Nephron progenitor cell (in vitro differentiated cells): ENCODE results near the gene PDE4B.
"Not testable (repeated sequence)": the region's sequence is repeated elsewhere in the genome, so short reads cannot be mapped to it uniquely, and the experiment has no call there.

Experiments used
- DNase-seq: peaks from one replicate; pipeline ENCODE4 v3.0.0; 2021
- H3K27ac Mint-ChIP-seq: 2 replicates; pipeline ENCODE4 v1.8.0; 2021; ENCODE audit warnings: mild to moderate bottlenecking, moderate library complexity, mixed read lengths
- H3K27me3 Mint-ChIP-seq: 2 replicates; pipeline ENCODE4 v1.8.0; 2021; ENCODE audit warnings: mild to moderate bottlenecking, low read depth, mixed read lengths; ENCODE audit not compliant: poor library complexity
- H3K36me3 Mint-ChIP-seq: 2 replicates; pipeline ENCODE4 v1.8.0; 2021; ENCODE audit warnings: low read depth, mixed read lengths
- H3K4me1 Mint-ChIP-seq: 2 replicates; pipeline ENCODE4 v1.8.0; 2021; ENCODE audit warnings: mixed read lengths
- H3K4me3 Mint-ChIP-seq: 2 replicates; pipeline ENCODE4 v1.8.0; 2021; ENCODE audit warnings: mild to moderate bottlenecking, moderate library complexity, mixed read lengths
- H3K9me3 Mint-ChIP-seq: 2 replicates; pipeline ENCODE4 v1.8.0; 2021; ENCODE audit warnings: mild to moderate bottlenecking, moderate library complexity, mixed read lengths
- CTCF ChIP-seq: fragments of 200-600 bp; sonication (generic); IDR thresholded peaks from 2 replicates; pipeline ENCODE4 v1.5.0; 2021; ENCODE audit warnings: antibody characterized with exemption

Gene PDE4B

GRCh38 chr1:66132324-66132723 lies 339.6 kb downstream of the PDE4B start:
- Mint-ChIP-seq H3K4me3 (no peak overlapping the region), H3K27me3 (peaks cover 3% of the 10 kb centered on the region), H3K9me3 (no peaks in the 10 kb centered on the region), H3K36me3 (no peaks in the 10 kb centered on the region), H3K4me1 (peaks cover 11% of the 10 kb centered on the region), H3K27ac (no peak overlapping the region)
- no peak for TF ChIP-seq CTCF
- DNase-seq, result no peak

GRCh38 chr1:66134004-66134403 lies 341.3 kb downstream of the PDE4B start:
- Mint-ChIP-seq H3K27me3 (peaks cover 3% of the 10 kb centered on the region), H3K27ac (no peak overlapping the region), H3K4me3 (no peak overlapping the region), H3K4me1 (peaks cover 11% of the 10 kb centered on the region), H3K36me3 (no peaks in the 10 kb centered on the region), H3K9me3 (no peaks in the 10 kb centered on the region)
- TF ChIP-seq CTCF, result no peak
- DNase-seq, result no peak

- DNase-seq, result no peak
- Mint-ChIP-seq H3K36me3 (no peaks in the 10 kb centered on the region), H3K4me3 (no peak overlapping the region), H3K27me3 (peaks cover 3% of the 10 kb centered on the region), H3K4me1 (peaks cover 11% of the 10 kb centered on the region), H3K27ac (no peak overlapping the region), H3K9me3 (no peaks in the 10 kb centered on the region)
- TF ChIP-seq CTCF, result no peak
These were observed 342.5 kb downstream of the PDE4B start for GRCh38 chr1:66135161-66135560.

GRCh38 chr1:66136423-66136822 lies 343.7 kb downstream of the PDE4B start:
- H3K9me3 Mint-ChIP-seq, H3K27me3 Mint-ChIP-seq, H3K4me3 Mint-ChIP-seq, H3K27ac Mint-ChIP-seq, H3K36me3 Mint-ChIP-seq, DNase-seq: not testable (repeated sequence)
- peaks cover 11% of the 10 kb centered on the region for H3K4me1 Mint-ChIP-seq

GRCh38 chr1:66137235-66137634 lies 344.5 kb downstream of the PDE4B start:
- H3K9me3 Mint-ChIP-seq, result no peaks in the 10 kb centered on the region

GRCh38 chr1:66138613-66139012 lies 345.9 kb downstream of the PDE4B start:
- Mint-ChIP-seq H3K27ac (no peak overlapping the region), H3K4me1 (no peaks in the 10 kb centered on the region), H3K9me3 (no peaks in the 10 kb centered on the region), H3K36me3 (no peaks in the 10 kb centered on the region), H3K4me3 (no peak overlapping the region), H3K27me3 (peaks cover 7% of the 10 kb centered on the region)
- TF ChIP-seq CTCF, result no peak
- DNase-seq, result no peak

More at GRCh38 chr1:66137235-66137634, 344.5 kb downstream of the PDE4B start:
- Mint-ChIP-seq H3K36me3 (no peaks in the 10 kb centered on the region), H3K27ac (no peak overlapping the region), H3K4me3 (no peak overlapping the region), H3K27me3 (peaks cover 3% of the 10 kb centered on the region), H3K4me1 (peaks cover 6% of the 10 kb centered on the region)
- TF ChIP-seq CTCF, result no peak
- DNase-seq, result no peak
